HepG2 (cell line): Measurements from ENCODE around the gene CD163. TPM values are rescaled to one million over a fixed set of nuclear protein-coding genes. Genes with fewer than 3 reads are reported as not detected.

Source experiments
- ATAC-seq: fragments of 200-7000 bp; cut with Tn5 transposase; 3 replicates; pipeline ENCODE4 v1.9.1; 2020; ENCODE audit warnings: mild to moderate bottlenecking, moderate library complexity
- BruUV-seq: library from RNA; stranded (reverse); fragments of 400-500 nt; replicated peaks from 2 replicates; lab custom pipeline; 2021; lab: Mats Ljungman, UMichigan
- CTCF ChIA-PET: fragments of 300-600 bp; formaldehyde crosslinking; extraction: SDS; loops from one replicate; lab custom pipeline; 2021; ENCODE audit warnings: low total read pairs, inconsistent platforms, low intra/inter-chr PET ratio; lab: Yijun Ruan, JAX
- POLR2A ChIA-PET: fragments of 350-600 bp; sonication (Branson Sonifier 250); formaldehyde crosslinking; loops from one replicate; lab custom pipeline; 2020; ENCODE audit warnings: antibody characterized with exemption, inconsistent platforms; lab: Yijun Ruan, JAX
- DNase-seq: peaks from one replicate; pipeline ENCODE4 v3.0.0-alpha.2; 2015; ENCODE audit warnings: low spot score
- FAIRE-seq: peaks from 3 replicates; lab custom pipeline; 2011; peaks lifted over from hg19 to GRCh38; lab: Jason Lieb, UNC
- H2AFZ ChIP-seq: one replicate; pipeline ENCODE4 v1.6.1; 2011; ENCODE audit warnings: low read length, inconsistent platforms
- H3K27ac ChIP-seq: fragments of 300-600 bp; 3 replicates; pipeline ENCODE4 v1.8.0; 2011; ENCODE audit warnings: mixed run types, mild to moderate bottlenecking, mixed read lengths, low read length, inconsistent platforms; ENCODE audit not compliant: insufficient read depth; ENCODE audit errors: extremely low read length
- H3K27me3 ChIP-seq, 2 experiments: fragments of 200-600 bp in 1 of 2; 2 replicates in 1 of 2; 3 replicates in 1 of 2; pipeline versions ENCODE4 v1.6.0 to v1.8.0; 2011; ENCODE audit warnings: low read length in 2 of 2, mild to moderate bottlenecking in 2 of 2, moderate library complexity in 2 of 2, inconsistent platforms in 1 of 2; ENCODE audit not compliant: insufficient read depth in 2 of 2, control insufficient read depth in 1 of 2
- H3K36me3 ChIP-seq, 2 experiments: fragments of 200-600 bp in 1 of 2; replicated peaks in 1 of 2; 2 replicates in 1 of 2; 3 replicates in 1 of 2; pipeline versions ENCODE4 v1.5.1 to v1.8.0; 2011; ENCODE audit warnings: low read length in 2 of 2, inconsistent platforms in 1 of 2; ENCODE audit not compliant: insufficient read depth in 2 of 2, control insufficient read depth in 1 of 2
- H3K4me1 ChIP-seq: 2 replicates; pipeline ENCODE4 v1.5.1; 2012; ENCODE audit warnings: low read length, inconsistent platforms; ENCODE audit not compliant: insufficient read depth
- H3K4me2 ChIP-seq: 2 replicates; pipeline ENCODE4 v1.6.0; 2011; ENCODE audit warnings: low read depth, low read length, inconsistent platforms
- H3K4me3 ChIP-seq, 3 experiments: fragments of 200-600 bp in 1 of 3; sonication (generic), shearing (Covaris generic) in 1 of 3; replicated peaks in 1 of 3; 2 replicates each; pipeline ENCODE4 v1.5.1; 2011 to 2016; ENCODE audit warnings: low read length in 3 of 3, inconsistent platforms in 2 of 3, low read depth in 2 of 3, mild to moderate bottlenecking in 2 of 3, control low read depth in 1 of 3, mixed read lengths in 1 of 3; ENCODE audit not compliant: insufficient read depth in 1 of 3
- H3K79me2 ChIP-seq: one replicate; pipeline ENCODE4 v1.6.1; 2011; ENCODE audit warnings: low read length, inconsistent platforms; ENCODE audit not compliant: insufficient read depth
- H3K9ac ChIP-seq: 2 replicates; pipeline ENCODE4 v1.6.0; 2011; ENCODE audit warnings: mild to moderate bottlenecking, low read depth, low read length, inconsistent platforms; ENCODE audit not compliant: insufficient read depth
- H3K9me3 ChIP-seq: 2 replicates; pipeline ENCODE4 v1.5.1; 2012; ENCODE audit warnings: mild to moderate bottlenecking, low read length
- H4K20me1 ChIP-seq: 2 replicates; pipeline ENCODE4 v1.6.0; 2011; ENCODE audit warnings: inconsistent platforms, mild to moderate bottlenecking, low read length, moderate library complexity; ENCODE audit not compliant: insufficient read depth
- ARNTL ChIP-seq: sonication (generic); formaldehyde crosslinking; IDR thresholded peaks from 2 replicates; pipeline ENCODE4 v1.4.0; 2020; ENCODE audit warnings: mild to moderate bottlenecking, missing genetic modification reagents
- HNF4A ChIP-seq: sonication (generic); formaldehyde crosslinking; IDR thresholded peaks from 2 replicates; pipeline ENCODE4 v1.4.0; 2020; ENCODE audit warnings: missing genetic modification reagents
- HNRNPH1 ChIP-seq: fragments of 200-400 bp; formaldehyde crosslinking; optimal IDR thresholded peaks from 2 replicates; pipeline ENCODE3; 2017; ENCODE audit warnings: mild to moderate bottlenecking, low read depth, low read length
- MAFK ChIP-seq, 2 experiments: IDR thresholded peaks in 1 of 2; conservative IDR thresholded peaks in 1 of 2; 2 replicates each; pipeline ENCODE4 v1.6.1; 2011; ENCODE audit warnings: improper control_type of control experiment in 2 of 2, low read length in 2 of 2
- NFIC ChIP-seq: IDR thresholded peaks from 2 replicates; pipeline ENCODE4 v1.6.1; 2012; ENCODE audit warnings: mild to moderate bottlenecking, low read length, inconsistent platforms
- RARA ChIP-seq: IDR thresholded peaks from 2 replicates; pipeline ENCODE4 v1.6.1; 2016; ENCODE audit warnings: missing genetic modification reagents, missing compliant biosample characterization
- SP5 ChIP-seq: IDR thresholded peaks from 2 replicates; pipeline ENCODE4 v1.6.1; 2016; ENCODE audit warnings: low read depth, borderline replicate concordance
- ZMYM4 ChIP-seq: sonication (generic); formaldehyde crosslinking; IDR thresholded peaks from 2 replicates; pipeline ENCODE4 v1.8.1; 2023; ENCODE audit warnings: mild to moderate bottlenecking, missing genetic modification reagents
- ZNF292 ChIP-seq: sonication (generic); formaldehyde crosslinking; IDR thresholded peaks from 2 replicates; pipeline ENCODE4 v1.8.1; 2022; ENCODE audit warnings: mild to moderate bottlenecking, low read depth, missing genetic modification reagents, borderline replicate concordance
- ZNF644 ChIP-seq: IDR thresholded peaks from 2 replicates; pipeline ENCODE4 v1.6.1; 2016; ENCODE audit warnings: low read depth
- ZNF780A ChIP-seq: sonication (generic); formaldehyde crosslinking; IDR thresholded peaks from 2 replicates; pipeline ENCODE4 v1.8.0; 2022; ENCODE audit warnings: mild to moderate bottlenecking, missing genetic modification reagents, moderate library complexity
- WGBS: methylation state at CpG from one replicate; pipeline ENCODE4 v1.1.6; 2017; ENCODE audit warnings: low lambda C conversion rate; 5-methylcytosine and 5-hydroxymethylcytosine counted together
- in situ Hi-C: cut with HindIII; loops from 2 replicates; pipeline ENCODE4 v1.10.0; 2017; ENCODE audit warnings: low pct_unique_long_range_greater_than_20kb; ENCODE audit not compliant: extremely low pct_ligation_motif_present
- intact Hi-C: fragments of 100-400 bp; cut with micrococcal nuclease; formaldehyde crosslinking; loops from one replicate; pipeline ENCODE4 v1.10.0; 2022; ENCODE audit not compliant: unreplicated experiment
- polyA plus RNA-seq, 8 experiments: library from polyadenylated mRNA; depleted of rRNA in 3 of 8; stranded (reverse) in 7 of 8; unstranded in 1 of 8; fragments of >200 nt; fragmentation: Illumina TruSeq in 4 of 8; extraction: Trizol in 4 of 8; gene quantifications; 2 replicates each; pipeline versions ENCODE4 v1.2.1 to v1.2.3, GENCODE V29; 2011 to 2016; ENCODE audit warnings: low read depth in 4 of 8, missing spikeins in 1 of 8, mixed read lengths in 1 of 8; ENCODE audit not compliant: insufficient read depth in 1 of 8
- total RNA-seq, 5 experiments: library from RNA; depleted of rRNA; stranded (reverse); fragments of >200 nt; fragmentation: Illumina TruSeq; extraction: Trizol; gene quantifications; 2 replicates each; pipeline ENCODE4 v1.2.3, GENCODE V29; 2016; ENCODE audit warnings: low read depth in 1 of 5
- TF ChIP-seq, protein P1 (sequence below): IDR thresholded peaks from 2 replicates; pipeline ENCODE4 v1.6.1; 2016; ENCODE audit warnings: mild to moderate bottlenecking

Gene CD163
- total and polyA plus RNA-seq, 2 of the 13 experiments (the other 11 are each of a cell fraction or from before 2014, with no cell fraction given) = not detected

DNA sequence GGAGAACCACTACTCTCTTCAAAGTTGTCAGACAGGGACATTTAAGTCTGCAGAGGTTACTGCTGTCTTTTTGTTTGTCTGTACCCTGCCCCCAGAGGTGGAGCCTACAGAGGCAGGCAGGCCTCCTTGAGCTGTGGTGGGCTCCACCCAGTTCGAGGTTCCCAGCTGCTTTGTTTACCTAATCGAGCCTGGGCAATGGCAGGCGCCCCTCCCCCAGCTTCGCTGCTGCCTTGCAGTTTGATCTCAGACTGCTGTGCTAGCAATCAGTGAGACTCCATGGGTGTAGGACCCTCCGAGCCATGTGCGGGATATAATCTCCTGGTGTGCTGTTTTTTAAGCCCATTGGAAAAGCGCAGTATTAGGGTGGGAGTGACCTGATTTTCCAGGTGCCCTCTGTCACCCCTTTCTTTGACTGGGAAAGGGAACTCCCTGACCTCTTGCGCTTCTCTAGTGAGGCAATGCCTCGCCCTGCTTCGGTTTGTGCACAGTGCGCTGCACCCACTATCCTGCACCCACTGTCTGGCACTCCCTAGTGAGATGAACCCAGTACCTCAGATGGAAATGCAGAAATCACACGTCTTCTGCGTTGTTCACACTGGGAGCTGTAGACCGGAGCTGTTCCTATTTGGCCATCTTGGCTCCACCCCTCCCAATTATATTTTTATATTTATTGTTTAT lies 6.4 kb upstream of the CD163 start (continued):
- TF ChIP-seq, protein P1, sequence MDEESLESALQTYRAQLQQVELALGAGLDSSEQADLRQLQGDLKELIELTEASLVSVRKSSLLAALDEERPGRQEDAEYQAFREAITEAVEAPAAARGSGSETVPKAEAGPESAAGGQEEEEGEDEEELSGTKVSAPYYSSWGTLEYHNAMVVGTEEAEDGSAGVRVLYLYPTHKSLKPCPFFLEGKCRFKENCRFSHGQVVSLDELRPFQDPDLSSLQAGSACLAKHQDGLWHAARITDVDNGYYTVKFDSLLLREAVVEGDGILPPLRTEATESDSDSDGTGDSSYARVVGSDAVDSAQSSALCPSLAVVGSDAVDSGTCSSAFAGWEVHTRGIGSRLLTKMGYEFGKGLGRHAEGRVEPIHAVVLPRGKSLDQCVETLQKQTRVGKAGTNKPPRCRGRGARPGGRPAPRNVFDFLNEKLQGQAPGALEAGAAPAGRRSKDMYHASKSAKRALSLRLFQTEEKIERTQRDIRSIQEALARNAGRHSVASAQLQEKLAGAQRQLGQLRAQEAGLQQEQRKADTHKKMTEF (CRISPR knock-in tag) = peak; percentile 21; the same call in 1 of the 2 replicates
- peak; percentile 73 for TF ChIP-seq ZMYM4 (CRISPR knock-in tag)
- TF ChIP-seq ZNF292 (CRISPR knock-in tag) = 0 out of 2 replicates have a peak, but pooled peaks have one; percentile 34
- peak; percentile 37; the same call in 1 of the 2 replicates for TF ChIP-seq SP5 (CRISPR knock-in tag)
- peak; percentile 48; the same call in 1 of the 2 replicates for TF ChIP-seq HNF4A

DNA sequence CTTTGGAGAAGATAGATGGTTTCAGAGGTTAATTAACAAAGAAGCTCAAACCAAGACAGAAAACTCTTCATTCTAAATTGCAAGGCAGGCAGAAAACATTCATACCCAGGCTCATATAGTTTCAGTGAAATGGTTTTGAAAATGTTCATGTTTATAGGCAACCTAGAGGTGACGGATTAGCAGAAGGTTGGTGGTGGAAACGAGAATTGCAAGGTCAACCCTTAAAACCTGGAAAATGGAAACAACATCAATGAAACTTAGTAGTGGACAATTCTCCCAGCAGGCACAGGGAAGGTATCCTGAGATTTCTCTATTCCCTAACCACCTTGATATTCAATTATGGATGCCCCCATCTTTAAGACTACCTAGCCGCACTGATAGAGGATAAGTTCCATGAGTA lies 965 bp downstream of the CD163 start:
- intact Hi-C loops (no loop called here), in situ Hi-C loops (no loop called here)
- CTCF ChIA-PET = no interaction called here
- ATAC-seq (no peak), FAIRE-seq (no peak), DNase-seq (no peak)
- Histone ChIP-seq H3K79me2 (no peaks in the 10 kb centered on the region), H3K9ac (no peak overlapping the region), H3K9me3 (no peaks in the 10 kb centered on the region), H3K36me3 (no peaks in the 10 kb centered on the region), H3K4me3 (no peak overlapping the region), H3K27ac (no peak overlapping the region), H3K27me3 (no peaks in the 10 kb centered on the region), H3K4me2 (no peak overlapping the region), H2AFZ (no peak overlapping the region), H3K4me1 (no peaks in the 10 kb centered on the region), H4K20me1 (no peaks in the 10 kb centered on the region)
- TF ChIP-seq RARA (CRISPR knock-in tag) = no peak
- TF ChIP-seq ZNF644 (CRISPR knock-in tag) = no peak
- no peak for TF ChIP-seq HNRNPH1
- TF ChIP-seq ZNF780A = no peak
- peak in 1 of 2 experiments; percentile 48; a peak in 1 of 4 replicates for TF ChIP-seq MAFK (conservative IDR thresholded peaks at IDR 0.05 in 1 of 2, IDR thresholded peaks at IDR 0.05 in 1 of 2; ENCODE audit: low read length in 2 of 2)
- no peak for TF ChIP-seq ARNTL (CRISPR knock-in tag)
- no peak for TF ChIP-seq NFIC
- WGBS = 30% methylated on average over 3 of the region's 3 CpGs
- no TSS peak for BruUV-seq
- POLR2A ChIA-PET = no interaction called here
